IMR-90 (cell line): ENCODE data around the gene KIF18A. TPM values are rescaled to one million over a fixed set of nuclear protein-coding genes. Genes with fewer than 3 reads are reported as not detected.

ENCODE experiments used
- ATAC-seq: fragments of 200-7000 bp; cut with Tn5 transposase; 2 replicates; pipeline ENCODE4 v1.9.1; 2020; ENCODE audit warnings: low read depth, mild to moderate bottlenecking, moderate library complexity
- BruUV-seq: library from RNA; stranded (reverse); fragments of 400-500 nt; replicated peaks from 2 replicates; lab custom pipeline; 2021; lab: Mats Ljungman, UMichigan
- CTCF ChIA-PET: fragments of 300-600 bp; formaldehyde crosslinking; extraction: SDS; loops from one replicate; lab custom pipeline; 2021; ENCODE audit warnings: antibody characterized with exemption; lab: Yijun Ruan, JAX
- POLR2A ChIA-PET: fragments of 300-600 bp; sonication (Branson Sonifier 250); formaldehyde crosslinking; loops from one replicate; lab custom pipeline; 2022; ENCODE audit warnings: antibody characterized with exemption; ENCODE audit not compliant: unreplicated experiment; lab: Charles Lee
- DNase-seq: peaks from one replicate; pipeline ENCODE4 v3.0.0; 2013
- H2AFZ ChIP-seq: replicated peaks from 2 replicates; pipeline ENCODE3; 2013; ENCODE audit warnings: low read length, mild to moderate bottlenecking; ENCODE audit not compliant: poor library complexity
- H2AK5ac ChIP-seq: 2 replicates; pipeline ENCODE4 v1.6.1; 2013; ENCODE audit warnings: low read depth, low read length, inconsistent platforms
- H2AK9ac ChIP-seq: replicated peaks from 2 replicates; pipeline ENCODE3; 2013; ENCODE audit warnings: mild to moderate bottlenecking, low read depth, low read length, moderate library complexity; ENCODE audit not compliant: poor library complexity
- H2BK120ac ChIP-seq: 2 replicates; pipeline ENCODE4 v1.6.1; 2013; ENCODE audit warnings: low read depth, low read length, inconsistent platforms
- H2BK15ac ChIP-seq: 3 replicates; pipeline ENCODE4 v1.6.1; 2013; ENCODE audit warnings: low read depth, low read length, inconsistent platforms
- H2BK20ac ChIP-seq: 2 replicates; pipeline ENCODE4 v1.6.1; 2013; ENCODE audit warnings: low read depth, mild to moderate bottlenecking, inconsistent platforms, low read length, moderate library complexity
- H2BK5ac ChIP-seq: 2 replicates; pipeline ENCODE4 v1.6.1; 2013; ENCODE audit warnings: mild to moderate bottlenecking, low read depth, low read length, inconsistent platforms; ENCODE audit not compliant: poor library complexity, severe bottlenecking
- H3K14ac ChIP-seq: replicated peaks from 2 replicates; pipeline ENCODE4 v1.6.1; 2013; ENCODE audit warnings: low read depth, low read length, inconsistent platforms
- H3K18ac ChIP-seq: 2 replicates; pipeline ENCODE4 v1.6.1; 2013; ENCODE audit warnings: low read depth, low read length, control low read depth
- H3K23ac ChIP-seq: 2 replicates; pipeline ENCODE4 v1.6.1; 2013; ENCODE audit warnings: low read depth, low read length, inconsistent platforms
- H3K27ac ChIP-seq: 2 replicates; pipeline ENCODE4 v1.5.1; 2013; ENCODE audit warnings: mild to moderate bottlenecking, control low read depth, low read length; ENCODE audit not compliant: insufficient read depth
- H3K27me3 ChIP-seq: 2 replicates; pipeline ENCODE4 v1.6.1; 2013; ENCODE audit warnings: low read length; ENCODE audit not compliant: control insufficient read depth, insufficient read depth
- H3K36me3 ChIP-seq: 2 replicates; pipeline ENCODE4 v1.6.1; 2013; ENCODE audit warnings: low read length, mixed read lengths; ENCODE audit not compliant: control insufficient read depth, insufficient read depth
- H3K4ac ChIP-seq: 2 replicates; pipeline ENCODE4 v1.6.1; 2013; ENCODE audit warnings: low read depth, low read length, inconsistent platforms
- H3K4me1 ChIP-seq: 2 replicates; pipeline ENCODE4 v1.6.1; 2013; ENCODE audit warnings: low read length, mixed read lengths; ENCODE audit not compliant: control insufficient read depth, insufficient read depth
- H3K4me2 ChIP-seq: 2 replicates; pipeline ENCODE4 v1.6.1; 2013; ENCODE audit warnings: low read depth, mild to moderate bottlenecking, control low read depth, low read length, moderate library complexity
- H3K4me3 ChIP-seq: 2 replicates; pipeline ENCODE4 v1.5.1; 2013; ENCODE audit warnings: low read depth, mild to moderate bottlenecking, control low read depth, low read length, moderate library complexity; ENCODE audit not compliant: insufficient read depth
- H3K56ac ChIP-seq: 2 replicates; pipeline ENCODE4 v1.6.1; 2013; ENCODE audit warnings: low read length, inconsistent platforms; ENCODE audit not compliant: insufficient read depth; ENCODE audit errors: extremely low read depth
- H3K79me1 ChIP-seq, 2 experiments: 2 replicates each; pipeline ENCODE4 v1.6.1; 2013; ENCODE audit warnings: low read length in 2 of 2, inconsistent platforms in 1 of 2, low read depth in 1 of 2
- H3K9ac ChIP-seq: 2 replicates; pipeline ENCODE4 v1.6.1; 2013; ENCODE audit warnings: low read depth, low read length, control low read depth
- H3K9me1 ChIP-seq: 2 replicates; pipeline ENCODE4 v1.6.1; 2013; ENCODE audit warnings: low read length, inconsistent platforms; ENCODE audit not compliant: insufficient read depth
- H3K9me3 ChIP-seq: 2 replicates; pipeline ENCODE4 v1.6.1; 2013; ENCODE audit warnings: low read length; ENCODE audit not compliant: control insufficient read depth, insufficient read depth
- H4K20me1 ChIP-seq: 2 replicates; pipeline ENCODE4 v1.6.1; 2013; ENCODE audit warnings: low read length, inconsistent platforms; ENCODE audit not compliant: insufficient read depth
- H4K5ac ChIP-seq: 2 replicates; pipeline ENCODE4 v1.6.1; 2013; ENCODE audit warnings: mild to moderate bottlenecking, low read depth, low read length, control low read depth
- H4K8ac ChIP-seq, 2 experiments: 2 replicates each; pipeline ENCODE4 v1.6.1; 2013; ENCODE audit warnings: low read depth in 2 of 2, low read length in 2 of 2, control low read depth in 1 of 2, inconsistent platforms in 1 of 2
- H4K91ac ChIP-seq: 2 replicates; pipeline ENCODE4 v1.6.1; 2013; ENCODE audit warnings: low read depth, low read length, inconsistent platforms; ENCODE audit not compliant: insufficient read depth
- BHLHE40 ChIP-seq: fragments of 150-350 bp; IDR thresholded peaks from 2 replicates; pipeline ENCODE4 v1.6.1; 2016; ENCODE audit warnings: mild to moderate bottlenecking, low read depth, low read length
- CEBPB ChIP-seq: IDR thresholded peaks from 2 replicates; pipeline ENCODE4 v1.6.1; 2012; ENCODE audit warnings: low read depth, low read length, improper control_type of control experiment
- CHD1 ChIP-seq: IDR thresholded peaks from 2 replicates; pipeline ENCODE4 v1.6.1; 2012; ENCODE audit warnings: low read depth, low read length, improper control_type of control experiment
- FOS ChIP-seq: fragments of 150-350 bp; IDR thresholded peaks from 2 replicates; pipeline ENCODE4 v1.6.1; 2016; ENCODE audit warnings: low read depth, low read length
- MAFK ChIP-seq: IDR thresholded peaks from 2 replicates; pipeline ENCODE4 v1.6.1; 2012; ENCODE audit warnings: low read depth, low read length, improper control_type of control experiment
- MAZ ChIP-seq: IDR thresholded peaks from 2 replicates; pipeline ENCODE4 v1.6.1; 2012; ENCODE audit warnings: low read depth, mild to moderate bottlenecking, low read length, improper control_type of control experiment, moderate library complexity, borderline replicate concordance
- MXI1 ChIP-seq: IDR thresholded peaks from 2 replicates; pipeline ENCODE4 v1.6.1; 2012; ENCODE audit warnings: low read depth, mild to moderate bottlenecking, low read length, moderate library complexity, borderline replicate concordance
- NFE2L2 ChIP-seq: fragments of 150-350 bp; IDR thresholded peaks from 2 replicates; pipeline ENCODE4 v1.6.1; 2016; ENCODE audit warnings: low read depth, mild to moderate bottlenecking, low read length
- POLR2A ChIP-seq: IDR thresholded peaks from 2 replicates; pipeline ENCODE4 v1.6.1; 2012; ENCODE audit warnings: mild to moderate bottlenecking, low read depth, low read length
- RAD21 ChIP-seq: IDR thresholded peaks from 2 replicates; pipeline ENCODE4 v1.6.1; 2012; ENCODE audit warnings: low read length, improper control_type of control experiment
- RCOR1 ChIP-seq: IDR thresholded peaks from 2 replicates; pipeline ENCODE4 v1.6.1; 2012; ENCODE audit warnings: mild to moderate bottlenecking, low read length, improper control_type of control experiment; ENCODE audit not compliant: insufficient replicate concordance
- RFX5 ChIP-seq: IDR thresholded peaks from 2 replicates; pipeline ENCODE4 v1.8.0; 2012; ENCODE audit warnings: low read depth, mild to moderate bottlenecking, low read length, moderate library complexity
- SMC3 ChIP-seq: fragments of 150-350 bp; IDR thresholded peaks from 2 replicates; pipeline ENCODE4 v1.6.1; 2016; ENCODE audit warnings: low read depth, mild to moderate bottlenecking, antibody characterized with exemption, low read length, moderate library complexity
- WGBS, 2 experiments: methylation state at CpG; one replicate each; pipeline versions ENCODE4 v1.1.5 to v1.1.7; 2013; ENCODE audit warnings: missing lambda C conversion rate in 2 of 2; ENCODE audit not compliant: insufficient read length in 1 of 2; ENCODE audit errors: extremely low coverage in 2 of 2; 5-methylcytosine and 5-hydroxymethylcytosine counted together
- dilution Hi-C: fragments of 300-500 bp; cut with HindIII; formaldehyde crosslinking; loops from one replicate; pipeline ENCODE4 v1.14.3; 2018; ENCODE audit warnings: low sequenced_read_pairs; ENCODE audit not compliant: unreplicated experiment
- in situ Hi-C: fragments of 300-500 bp; cut with MboI; formaldehyde crosslinking; loops from 3 replicates; pipeline ENCODE4 v1.14.3; 2019; ENCODE audit warnings: low sequenced_read_pairs, inconsistent platforms, mixed read lengths
- intact Hi-C: fragments of 100-400 bp; cut with micrococcal nuclease; formaldehyde crosslinking; loops from 2 replicates; pipeline ENCODE4 v1.10.0; 2022
- polyA plus RNA-seq, 3 experiments: library from polyadenylated mRNA; depleted of rRNA; stranded (reverse); fragments of >200 nt; gene quantifications; 2 replicates each; pipeline ENCODE4 v1.2.3, GENCODE V29; 2012; ENCODE audit warnings: low replicate concordance in 1 of 3
- total RNA-seq: library from RNA; depleted of rRNA; stranded (reverse); fragments of >200 nt; gene quantifications from 2 replicates; pipeline ENCODE4 v1.2.3, GENCODE V29; 2012
- TF ChIP-seq, protein P1 (sequence below): conservative IDR thresholded peaks from 2 replicates; pipeline ENCODE4 v1.5.1; 2012; ENCODE audit warnings: mild to moderate bottlenecking, low read depth, low read length, improper control_type of control experiment
- TF ChIP-seq, protein P2 (sequence below): fragments of 150-350 bp; IDR thresholded peaks from 2 replicates; pipeline ENCODE4 v1.6.1; 2016; ENCODE audit warnings: low read depth, mild to moderate bottlenecking, low read length, moderate library complexity, borderline replicate concordance
- TF ChIP-seq, protein P3 (sequence below): fragments of 150-350 bp; IDR thresholded peaks from 2 replicates; pipeline ENCODE4 v1.6.1; 2017; ENCODE audit warnings: mild to moderate bottlenecking, antibody characterized with exemption, low read length, low read depth

Gene KIF18A
- total and polyA plus RNA-seq, 2 of the 4 experiments (the other 2 are of a cell fraction), result 8.9 to 24.4 TPM

DNA sequence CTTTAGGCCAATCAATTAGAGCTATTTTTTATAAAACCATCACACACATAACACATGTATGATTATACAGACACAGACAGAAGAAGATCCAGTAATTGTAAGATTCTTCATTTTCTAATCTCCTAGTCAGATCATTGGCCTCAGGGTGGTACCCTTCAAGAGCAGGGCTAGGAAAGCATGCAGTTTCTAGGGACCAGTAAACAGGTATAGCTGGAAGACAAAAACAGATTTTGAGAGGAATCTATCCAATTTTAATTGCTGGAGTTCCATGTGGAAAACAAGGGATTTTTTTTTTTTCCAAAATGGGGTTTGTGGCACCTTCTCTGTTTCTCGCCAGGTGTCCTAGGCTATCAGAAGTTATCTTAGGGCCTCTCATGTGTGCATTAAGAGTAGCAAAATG is 29.9 kb upstream of the KIF18A start:
- H3K18ac ChIP-seq, result no peak overlapping the region
- H4K20me1 ChIP-seq, result no peaks in the 10 kb centered on the region
- H4K8ac ChIP-seq, result no peak overlapping the region
- H2BK20ac ChIP-seq, result no peak overlapping the region
- H3K36me3 ChIP-seq, result peaks cover 13% of the 10 kb centered on the region
- no peak overlapping the region for H2AFZ ChIP-seq
- no peak overlapping the region for H3K27ac ChIP-seq
- H2BK120ac ChIP-seq, result no peak overlapping the region
- H3K9me3 ChIP-seq, result peaks cover 29% of the 10 kb centered on the region
- no peak overlapping the region for H4K5ac ChIP-seq
- H3K4me3 ChIP-seq, result no peak overlapping the region
- no peaks in the 10 kb centered on the region for H3K4me1 ChIP-seq
- H3K23ac ChIP-seq, result no peak overlapping the region
- no peak for TF ChIP-seq FOS
- no peak for TF ChIP-seq BHLHE40
- TF ChIP-seq SMC3, result no peak
- no peak for TF ChIP-seq RAD21
- no peak for TF ChIP-seq MAFK
- TF ChIP-seq CEBPB, result no peak
- no peak for TF ChIP-seq MXI1
- TF ChIP-seq CHD1, result no peak
- TF ChIP-seq, protein P1, sequence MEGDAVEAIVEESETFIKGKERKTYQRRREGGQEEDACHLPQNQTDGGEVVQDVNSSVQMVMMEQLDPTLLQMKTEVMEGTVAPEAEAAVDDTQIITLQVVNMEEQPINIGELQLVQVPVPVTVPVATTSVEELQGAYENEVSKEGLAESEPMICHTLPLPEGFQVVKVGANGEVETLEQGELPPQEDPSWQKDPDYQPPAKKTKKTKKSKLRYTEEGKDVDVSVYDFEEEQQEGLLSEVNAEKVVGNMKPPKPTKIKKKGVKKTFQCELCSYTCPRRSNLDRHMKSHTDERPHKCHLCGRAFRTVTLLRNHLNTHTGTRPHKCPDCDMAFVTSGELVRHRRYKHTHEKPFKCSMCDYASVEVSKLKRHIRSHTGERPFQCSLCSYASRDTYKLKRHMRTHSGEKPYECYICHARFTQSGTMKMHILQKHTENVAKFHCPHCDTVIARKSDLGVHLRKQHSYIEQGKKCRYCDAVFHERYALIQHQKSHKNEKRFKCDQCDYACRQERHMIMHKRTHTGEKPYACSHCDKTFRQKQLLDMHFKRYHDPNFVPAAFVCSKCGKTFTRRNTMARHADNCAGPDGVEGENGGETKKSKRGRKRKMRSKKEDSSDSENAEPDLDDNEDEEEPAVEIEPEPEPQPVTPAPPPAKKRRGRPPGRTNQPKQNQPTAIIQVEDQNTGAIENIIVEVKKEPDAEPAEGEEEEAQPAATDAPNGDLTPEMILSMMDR, result no peak
- no peak for TF ChIP-seq NFE2L2
- no peak for TF ChIP-seq RCOR1
- TF ChIP-seq, protein P2, sequence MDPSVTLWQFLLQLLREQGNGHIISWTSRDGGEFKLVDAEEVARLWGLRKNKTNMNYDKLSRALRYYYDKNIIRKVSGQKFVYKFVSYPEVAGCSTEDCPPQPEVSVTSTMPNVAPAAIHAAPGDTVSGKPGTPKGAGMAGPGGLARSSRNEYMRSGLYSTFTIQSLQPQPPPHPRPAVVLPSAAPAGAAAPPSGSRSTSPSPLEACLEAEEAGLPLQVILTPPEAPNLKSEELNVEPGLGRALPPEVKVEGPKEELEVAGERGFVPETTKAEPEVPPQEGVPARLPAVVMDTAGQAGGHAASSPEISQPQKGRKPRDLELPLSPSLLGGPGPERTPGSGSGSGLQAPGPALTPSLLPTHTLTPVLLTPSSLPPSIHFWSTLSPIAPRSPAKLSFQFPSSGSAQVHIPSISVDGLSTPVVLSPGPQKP, result no peak
- TF ChIP-seq RFX5, result no peak
- no peak for TF ChIP-seq POLR2A
- no peak for TF ChIP-seq MAZ
- TF ChIP-seq, protein P3, sequence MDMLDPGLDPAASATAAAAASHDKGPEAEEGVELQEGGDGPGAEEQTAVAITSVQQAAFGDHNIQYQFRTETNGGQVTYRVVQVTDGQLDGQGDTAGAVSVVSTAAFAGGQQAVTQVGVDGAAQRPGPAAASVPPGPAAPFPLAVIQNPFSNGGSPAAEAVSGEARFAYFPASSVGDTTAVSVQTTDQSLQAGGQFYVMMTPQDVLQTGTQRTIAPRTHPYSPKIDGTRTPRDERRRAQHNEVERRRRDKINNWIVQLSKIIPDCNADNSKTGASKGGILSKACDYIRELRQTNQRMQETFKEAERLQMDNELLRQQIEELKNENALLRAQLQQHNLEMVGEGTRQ, result no peak
- intact Hi-C loops, result no loop called here
- H3K14ac ChIP-seq, result no peak overlapping the region
- H3K9ac ChIP-seq, result no peak overlapping the region
- H2BK5ac ChIP-seq, result no peak overlapping the region
- no peak for DNase-seq
- H2BK15ac ChIP-seq, result no peak overlapping the region
- H4K91ac ChIP-seq, result no peak overlapping the region
- in situ Hi-C loops, result no loop called here
- POLR2A ChIA-PET, result no interaction called here
- H3K9me1 ChIP-seq, result no peaks in the 10 kb centered on the region
- H3K27me3 ChIP-seq, result no peaks in the 10 kb centered on the region
- H3K4me2 ChIP-seq, result no peak overlapping the region
- no peak overlapping the region for H2AK5ac ChIP-seq
- no peak overlapping the region for H2AK9ac ChIP-seq
- dilution Hi-C loops, result no loop called here
- CTCF ChIA-PET, result interaction anchor here (0.6 kb wide), 1 partner anchor 11 kb away, joined by 6 read pairs; no protein-coding TSS in a partner anchor
- no CpG with 5 or more reads among the region's 1 CpG for WGBS, 2 experiments
- no peak for ATAC-seq
- no peak overlapping the region for H3K4ac ChIP-seq
- peaks cover 15 to 18% of the 10 kb centered on the region in 2 experiments for H3K79me1 ChIP-seq
- BruUV-seq, result no TSS peak
- H3K56ac ChIP-seq, result no peak overlapping the region
